Kidney tubule cell (primary cell): Measurements from ENCODE around the gene CACNG7.
"Not testable (repeated sequence)": the region's sequence is repeated elsewhere in the genome, so short reads cannot be mapped to it uniquely, and the experiment has no call there.

Source experiments
- DNase-seq: peaks from one replicate; pipeline ENCODE4 v3.0.0-alpha.2; 2018; ENCODE audit warnings: low spot score

CACNG7 gene

GRCh38 chr19:53905787-53906186 is 3.3 kb upstream of the CACNG7 start:
- DNase-seq: no peak

GRCh38 chr19:53906211-53907192 is 2.6 kb upstream of the CACNG7 start:
- no peak for DNase-seq

GRCh38 chr19:53907193-53907581 is 1.9 kb upstream of the CACNG7 start:
- no peak for DNase-seq

GRCh38 chr19:53907690-53908089 is 1.4 kb upstream of the CACNG7 start:
- no peak for DNase-seq

- peak; percentile 22 for DNase-seq
These were observed 758 bp upstream of the CACNG7 start for GRCh38 chr19:53908106-53908934.

- no peak for DNase-seq
These were observed 542 bp downstream of the CACNG7 start for GRCh38 chr19:53909471-53910169.

GRCh38 chr19:53910170-53910518 is 1.1 kb downstream of the CACNG7 start:
- DNase-seq: no peak

- no peak for DNase-seq
These were observed 3.6 kb downstream of the CACNG7 start for GRCh38 chr19:53912653-53913052.

- DNase-seq: no peak
These were observed 5.9 kb downstream of the CACNG7 start for GRCh38 chr19:53915000-53915399.

- DNase-seq: no peak
These were observed 6.9 kb downstream of the CACNG7 start for GRCh38 chr19:53916004-53916403.

GRCh38 chr19:53917356-53917755 is 8.3 kb downstream of the CACNG7 start:
- DNase-seq: no peak

GRCh38 chr19:53927739-53928138 is 18.7 kb downstream of the CACNG7 start:
- DNase-seq: peak; percentile 32

- no peak for DNase-seq
These were observed 27.0 kb downstream of the CACNG7 start for GRCh38 chr19:53936029-53936428.

GRCh38 chr19:53942001-53942786 is 33.1 kb downstream of the CACNG7 start:
- DNase-seq: no peak

GRCh38 chr19:53944416-53944815 is 35.3 kb downstream of the CACNG7 start:
- no peak for DNase-seq

- DNase-seq: no peak
These were observed 35.9 kb downstream of the CACNG7 start for GRCh38 chr19:53944933-53945332.

- DNase-seq: no peak
These were observed 36.4 kb downstream of the CACNG7 start for GRCh38 chr19:53945441-53945840.

- no peak for DNase-seq
These were observed 36.9 kb downstream of the CACNG7 start for GRCh38 chr19:53945998-53946397.

- DNase-seq: no peak
These were observed 38.5 kb downstream of the CACNG7 start for GRCh38 chr19:53947624-53948023.

GRCh38 chr19:53948611-53949010 is 39.5 kb downstream of the CACNG7 start:
- not testable (repeated sequence) for DNase-seq

GRCh38 chr19:53951436-53951835 is 42.4 kb downstream of the CACNG7 start:
- DNase-seq: no peak

- DNase-seq: no peak
These were observed 42.9 kb downstream of the CACNG7 start for GRCh38 chr19:53951947-53952346.
